Vagina (tissue), 2 donors: ENCODE data around the gene CLMP. TPM values are rescaled to one million over a fixed set of nuclear protein-coding genes. Genes with fewer than 3 reads are reported as not detected.

Experiments used
- DNase-seq, 2 donors: peaks; one replicate each; pipeline ENCODE4 v3.0.0-alpha.2; 2017; ENCODE audit errors: extremely low spot score in 2 of 2
- H3K27ac ChIP-seq: fragments of 200-600 bp; sonication (generic); one replicate; pipeline ENCODE4 v1.5.1; 2019
- H3K27me3 ChIP-seq: fragments of 200-600 bp; sonication (generic); one replicate; pipeline ENCODE4 v1.5.1; 2019
- H3K36me3 ChIP-seq, 2 donors: fragments of 200-600 bp; sonication (generic); one replicate each; pipeline ENCODE4 v1.5.1; 2017 to 2019
- H3K4me1 ChIP-seq: fragments of 200-600 bp; sonication (generic); one replicate; pipeline ENCODE4 v1.5.1; 2019
- H3K4me3 ChIP-seq, 2 donors: fragments of 200-600 bp; sonication (generic); 1 replicate in 1 of 2; 2 replicates in 1 of 2; pipeline ENCODE4 v1.5.1; 2016 to 2019
- H3K9me3 ChIP-seq: fragments of 200-600 bp; sonication (generic); one replicate; pipeline ENCODE4 v1.5.1; 2019
- CTCF ChIP-seq, 3 experiments: fragments of 450-650 bp in 2 of 3; fragments of 200-600 bp in 1 of 3; sonication (generic) in 1 of 3; IDR thresholded peaks; one replicate each; pipeline ENCODE4 v1.5.1; 2017 to 2019; ENCODE audit warnings: antibody characterized with exemption in 3 of 3, mild to moderate bottlenecking in 2 of 3, moderate library complexity in 2 of 3
- POLR2A ChIP-seq, 2 donors: fragments of 450-650 bp; IDR thresholded peaks; one replicate each; pipeline ENCODE4 v1.6.1; 2017; ENCODE audit warnings: antibody characterized with exemption in 2 of 2, mild to moderate bottlenecking in 2 of 2, moderate library complexity in 2 of 2
- POLR2AphosphoS5 ChIP-seq, 2 donors: sonication (generic); formaldehyde crosslinking; IDR thresholded peaks; one replicate each; pipeline ENCODE4 v1.9.0; 2017; ENCODE audit warnings: antibody characterized with exemption in 2 of 2, mild to moderate bottlenecking in 2 of 2, low read depth in 1 of 2; ENCODE audit not compliant: insufficient read depth in 1 of 2
- intact Hi-C: fragments of 100-400 bp; cut with DNase I; formaldehyde crosslinking; loops from one replicate; pipeline ENCODE4 v1.15.1; 2023
- small RNA-seq: library from RNA; depleted of rRNA; stranded (forward); fragments of <200 nt; gene quantifications from one replicate; pipeline ENCODE3, GENCODE V24; 2016
- total RNA-seq: library from RNA; depleted of rRNA; stranded (reverse); fragments of >200 nt; gene quantifications from one replicate; pipeline ENCODE4 v1.2.3, GENCODE V29; 2016

CLMP gene
- total RNA-seq, 1 donor from 2014 or later = 99.4 TPM

- intact Hi-C loops = loop anchor here (5.0 kb wide), 1 partner anchor 458 kb away; no protein-coding TSS in a partner anchor
- no peak overlapping the region for H3K4me3 ChIP-seq
- TF ChIP-seq POLR2A (IDR thresholded peaks at IDR 0.05) (no peak), POLR2AphosphoS5 (IDR thresholded peaks at IDR 0.05; ENCODE audit: insufficient read depth in 1 of 2, low read depth in 1 of 2) (no peak), CTCF (IDR thresholded peaks at IDR 0.05) (no peak)
- H3K9me3 ChIP-seq = no peaks in the 10 kb centered on the region
- DNase-seq = no peak
- H3K36me3 ChIP-seq = no peaks in the 10 kb centered on the region
- H3K27ac ChIP-seq = no peak overlapping the region
- no peaks in the 10 kb centered on the region for H3K27me3 ChIP-seq
- no peaks in the 10 kb centered on the region for H3K4me1 ChIP-seq
Measured at GRCh38 chr11:123034597-123034996, 160.5 kb downstream of the CLMP start.

- H3K27ac ChIP-seq = no peak overlapping the region
- no peaks in the 10 kb centered on the region for H3K27me3 ChIP-seq
- no peak for TF ChIP-seq POLR2A (IDR thresholded peaks at IDR 0.05)
- peak in 1 of 3 experiments; percentile 3 for TF ChIP-seq CTCF (IDR thresholded peaks at IDR 0.05)
- H3K36me3 ChIP-seq = no peaks in the 10 kb centered on the region
- no peaks in the 10 kb centered on the region for H3K4me1 ChIP-seq
- intact Hi-C loops = loop anchor here (5.0 kb wide), 1 partner anchor 458 kb away; no protein-coding TSS in a partner anchor
- no peaks in the 10 kb centered on the region for H3K9me3 ChIP-seq
- DNase-seq = no peak
- H3K4me3 ChIP-seq = no peak overlapping the region
Measured at GRCh38 chr11:123033895-123034294, 161.2 kb downstream of the CLMP start.

- intact Hi-C loops = loop anchor here (5.0 kb wide), 1 partner anchor 462 kb away; no protein-coding TSS in a partner anchor
- H3K4me3 ChIP-seq = no peak overlapping the region
- DNase-seq = no peak
- no peaks in the 10 kb centered on the region for H3K36me3 ChIP-seq
- H3K27me3 ChIP-seq = no peaks in the 10 kb centered on the region
- no peaks in the 10 kb centered on the region for H3K4me1 ChIP-seq
- TF ChIP-seq CTCF (IDR thresholded peaks at IDR 0.05) (no peak), POLR2AphosphoS5 (IDR thresholded peaks at IDR 0.05; ENCODE audit: insufficient read depth in 1 of 2, low read depth in 1 of 2) (no peak), POLR2A (IDR thresholded peaks at IDR 0.05) (no peak)
- no peak overlapping the region for H3K27ac ChIP-seq
- H3K9me3 ChIP-seq = no peaks in the 10 kb centered on the region
Measured at GRCh38 chr11:123030517-123030916, 164.5 kb downstream of the CLMP start.

GRCh38 chr11:123020968-123021367 lies 174.1 kb downstream of the CLMP start:
- Histone ChIP-seq H3K36me3 (no peaks in the 10 kb centered on the region), H3K27ac (no peak overlapping the region), H3K4me1 (no peaks in the 10 kb centered on the region), H3K27me3 (no peaks in the 10 kb centered on the region), H3K9me3 (no peaks in the 10 kb centered on the region), H3K4me3 (no peak overlapping the region)
- DNase-seq = no peak
- no peak for TF ChIP-seq POLR2AphosphoS5 (IDR thresholded peaks at IDR 0.05; ENCODE audit: insufficient read depth in 1 of 2, low read depth in 1 of 2)
- TF ChIP-seq POLR2A (IDR thresholded peaks at IDR 0.05) = no peak
- TF ChIP-seq CTCF (IDR thresholded peaks at IDR 0.05) = no peak
- intact Hi-C loops = loop anchor here (10.0 kb wide), 1 partner anchor 156 kb away; no protein-coding TSS in a partner anchor

Small RNAs within 50 kb of the gene (small RNA-seq; reads per million reads assigned to genes)
- not detected for gene RPL31P47
- not detected for gene SNORD14C
- gene SNORD14D = not detected
- 71.2 reads per million, percentile 97 among the genes with 10 or more reads in this experiment for gene SNORD14E

Other genes with a start within 250 kb of the CLMP start
- gene BSX, start 213.4 kb downstream of the CLMP start, total RNA-seq = not detected
- 584 TPM for gene HSPA8, start 133.1 kb downstream of the CLMP start, total RNA-seq
- gene GRAMD1B, start 235.0 kb upstream of the CLMP start, total RNA-seq = 4.9 TPM